Measurements from ENCODE around the gene CDKL5. TPM values are rescaled to one million over a fixed set of nuclear protein-coding genes. Genes with fewer than 3 reads are reported as not detected.

Gene CDKL5
- polyA plus RNA-seq, 3 donors, result 0.97 to 1.4 (median 1.1) TPM

GRCh38 chrX:18617407-18617750 lies 192.0 kb downstream of the CDKL5 start:
- H3K27ac ChIP-seq (ENCODE audit: low read depth, low read length), result no peak overlapping the region

GRCh38 chrX:18619288-18619687 lies 193.9 kb downstream of the CDKL5 start:
- H3K27ac ChIP-seq (ENCODE audit: low read depth, low read length), result no peak overlapping the region
- WGBS, 3 donors, result 30 to 98% (median 89%) methylated on average over 2 of the region's 2 CpGs

More at GRCh38 chrX:18617407-18617750, 192.0 kb downstream of the CDKL5 start:
- 54 to 74% (median 62%) methylated on average over 5 of the region's 5 CpGs for WGBS, 3 donors

GRCh38 chrX:18620349-18620748 lies 194.9 kb downstream of the CDKL5 start:
- WGBS, 3 donors, result 29 to 95% (median 78%) methylated on average over 8 of the region's 8 CpGs
- no peak overlapping the region for H3K27ac ChIP-seq (ENCODE audit: low read depth, low read length)

- H3K27ac ChIP-seq (ENCODE audit: low read depth, low read length), result no peak overlapping the region
- WGBS, 3 donors, result 80 to 97% (median 90%) methylated on average over 2 of the region's 2 CpGs
These were observed 199.2 kb downstream of the CDKL5 start for GRCh38 chrX:18624599-18624998.

GRCh38 chrX:18630934-18631333 lies 205.5 kb downstream of the CDKL5 start:
- WGBS, 3 donors, result 78 to 98% (median 82%) methylated on average over 8 of the region's 8 CpGs
- no peak overlapping the region for H3K27ac ChIP-seq (ENCODE audit: low read depth, low read length)

- WGBS, 3 donors, result 85 to 93% (median 88%) methylated on average over 2 of the region's 2 CpGs
- no peak overlapping the region for H3K27ac ChIP-seq (ENCODE audit: low read depth, low read length)
These were observed 213.0 kb downstream of the CDKL5 start for GRCh38 chrX:18638398-18638797.

- H3K27ac ChIP-seq (ENCODE audit: low read depth, low read length), result no peak overlapping the region
- WGBS, 3 donors, result 87 to 96% (median 95%) methylated on average over 2 of the region's 2 CpGs
These were observed 213.9 kb downstream of the CDKL5 start for GRCh38 chrX:18639280-18639679.

GRCh38 chrX:18640686-18641085 lies 215.3 kb downstream of the CDKL5 start:
- no peak overlapping the region for H3K27ac ChIP-seq (ENCODE audit: low read depth, low read length)
- 56 to 70% (median 59%) methylated on average over 9 to 10 of the region's 10 CpGs for WGBS, 3 donors

- H3K27ac ChIP-seq (ENCODE audit: low read depth, low read length), result no peak overlapping the region
- WGBS, 3 donors, result 79 to 97% (median 94%) methylated on average over 3 of the region's 3 CpGs
These were observed 217.8 kb downstream of the CDKL5 start for GRCh38 chrX:18643243-18643642.

GRCh38 chrX:18643853-18644252 lies 218.4 kb downstream of the CDKL5 start:
- WGBS, 3 donors, result 52 to 81% (median 73%) methylated on average over 3 of the region's 3 CpGs
- H3K27ac ChIP-seq (ENCODE audit: low read depth, low read length), result no peak overlapping the region

GRCh38 chrX:18647621-18648020 lies 222.2 kb downstream of the CDKL5 start:
- WGBS, 3 donors, result 66 to 93% (median 70%) methylated on average over 4 of the region's 4 CpGs
- no peak overlapping the region for H3K27ac ChIP-seq (ENCODE audit: low read depth, low read length)

- WGBS, 3 donors, result 51 to 59% (median 58%) methylated on average over 9 of the region's 9 CpGs
- no peak overlapping the region for H3K27ac ChIP-seq (ENCODE audit: low read depth, low read length)
These were observed 224.1 kb downstream of the CDKL5 start for GRCh38 chrX:18649498-18649951.

GRCh38 chrX:18650662-18651061 lies 225.3 kb downstream of the CDKL5 start:
- H3K27ac ChIP-seq (ENCODE audit: low read depth, low read length), result no peak overlapping the region
- 73 to 96% (median 92%) methylated on average over 6 of the region's 6 CpGs for WGBS, 3 donors

- H3K27ac ChIP-seq (ENCODE audit: low read depth, low read length), result no peak overlapping the region
These were observed 227.2 kb downstream of the CDKL5 start for GRCh38 chrX:18652636-18653035.

GRCh38 chrX:18654875-18655836 lies 229.7 kb downstream of the CDKL5 start:
- WGBS, 3 donors, result 46 to 68% (median 48%) methylated on average over 5 of the region's 5 CpGs

GRCh38 chrX:18661273-18661672 lies 235.9 kb downstream of the CDKL5 start:
- 76 to 89% (median 87%) methylated on average over 9 to 12 of the region's 12 CpGs for whole genome bisulfite sequencing, 3 donors
- H3K27ac ChIP-seq (ENCODE audit: low read depth, low read length), result no peak overlapping the region

More at GRCh38 chrX:18654875-18655836, 229.7 kb downstream of the CDKL5 start:
- no peak overlapping the region for H3K27ac ChIP-seq (ENCODE audit: low read depth, low read length)

GRCh38 chrX:18664947-18665346 lies 239.5 kb downstream of the CDKL5 start:
- no peak overlapping the region for H3K27ac ChIP-seq (ENCODE audit: low read depth, low read length)
- 68 to 91% (median 88%) methylated on average over 8 of the region's 8 CpGs for WGBS, 3 donors

- no peak overlapping the region for H3K27ac ChIP-seq (ENCODE audit: low read depth, low read length)
- WGBS, 3 donors, result 59 to 86% (median 79%) methylated on average over 12 to 15 of the region's 15 CpGs
These were observed 241.2 kb downstream of the CDKL5 start for GRCh38 chrX:18666614-18667013.

- H3K27ac ChIP-seq (ENCODE audit: low read depth, low read length), result no peak overlapping the region
- 50 to 77% (median 63%) methylated on average over 15 of the region's 15 CpGs for WGBS, 3 donors
These were observed 242.8 kb downstream of the CDKL5 start for GRCh38 chrX:18668071-18668835.

All from adipose tissue (tissue), 3 donors.